DMS 273 (cell line): ENCODE results near the gene TARS1.
"Not testable (repeated sequence)": the region's sequence is repeated elsewhere in the genome, so short reads cannot be mapped to it uniquely, and the experiment has no call there.

Experiments
- DNase-seq: peaks from one replicate; lab custom pipeline; 2025; ENCODE audit not compliant: unreplicated experiment; lab: John Stamatoyannopoulos, UW

TARS1 gene

GRCh38 chr5:33482335-33482734, 41.6 kb downstream of the TARS1 start:
- DNase-seq, result no peak

- DNase-seq, result no peak
Observed at GRCh38 chr5:33487236-33487635, 46.5 kb downstream of the TARS1 start.

GRCh38 chr5:33488558-33489355, 48.0 kb downstream of the TARS1 start:
- DNase-seq, result no peak

GRCh38 chr5:33489481-33490067, 48.8 kb downstream of the TARS1 start:
- DNase-seq, result no peak

GRCh38 chr5:33490071-33490665, 49.4 kb downstream of the TARS1 start:
- no peak for DNase-seq

GRCh38 chr5:33491941-33492340, 51.2 kb downstream of the TARS1 start:
- no peak for DNase-seq

GRCh38 chr5:33494466-33494865, 53.7 kb downstream of the TARS1 start:
- no peak for DNase-seq

GRCh38 chr5:33501260-33501659, 60.5 kb downstream of the TARS1 start:
- DNase-seq, result no peak

- DNase-seq, result no peak
Observed at GRCh38 chr5:33501899-33502298, 61.1 kb downstream of the TARS1 start.

- DNase-seq, result no peak
Observed at GRCh38 chr5:33504570-33504969, 63.8 kb downstream of the TARS1 start.

GRCh38 chr5:33507426-33507825, 66.7 kb downstream of the TARS1 start:
- no peak for DNase-seq

GRCh38 chr5:33509036-33509435, 68.3 kb downstream of the TARS1 start:
- no peak for DNase-seq

GRCh38 chr5:33513462-33514185, 72.9 kb downstream of the TARS1 start:
- no peak for DNase-seq

GRCh38 chr5:33515366-33515765, 74.6 kb downstream of the TARS1 start:
- DNase-seq, result not testable (repeated sequence)

- DNase-seq, result no peak
Observed at GRCh38 chr5:33516421-33516820, 75.7 kb downstream of the TARS1 start.
